Measurements from ENCODE around the gene ZDHHC21.

ZDHHC21 gene

GRCh38 chr9:14616188-14616982 lies 76.8 kb downstream of the ZDHHC21 start:
- DNase-seq (ENCODE audit: low read depth in 2 of 2) = no peak

- DNase-seq (ENCODE audit: low read depth in 2 of 2) = no peak
These were observed 84.7 kb downstream of the ZDHHC21 start for GRCh38 chr9:14608540-14608939.

GRCh38 chr9:14597171-14597799 lies 95.9 kb downstream of the ZDHHC21 start:
- no peak for DNase-seq (ENCODE audit: low read depth in 2 of 2)

- no peak for DNase-seq (ENCODE audit: low read depth in 2 of 2)
These were observed 99.8 kb downstream of the ZDHHC21 start for GRCh38 chr9:14593406-14593805.

- DNase-seq (ENCODE audit: low read depth in 2 of 2) = no peak
These were observed 101.8 kb downstream of the ZDHHC21 start for GRCh38 chr9:14591411-14591810.

GRCh38 chr9:14585730-14586473 lies 107.3 kb downstream of the ZDHHC21 start:
- no peak for DNase-seq (ENCODE audit: low read depth in 2 of 2)

GRCh38 chr9:14584571-14584970 lies 108.7 kb downstream of the ZDHHC21 start:
- no peak for DNase-seq (ENCODE audit: low read depth in 2 of 2)

- no peak for DNase-seq (ENCODE audit: low read depth in 2 of 2)
These were observed 115.2 kb downstream of the ZDHHC21 start for GRCh38 chr9:14578030-14578429.

GRCh38 chr9:14574173-14574572 lies 119.1 kb downstream of the ZDHHC21 start:
- DNase-seq (ENCODE audit: low read depth in 2 of 2) = no peak

- no peak for DNase-seq (ENCODE audit: low read depth in 2 of 2)
These were observed 119.9 kb downstream of the ZDHHC21 start for GRCh38 chr9:14573319-14573718.

- no peak for DNase-seq (ENCODE audit: low read depth in 2 of 2)
These were observed 127.7 kb downstream of the ZDHHC21 start for GRCh38 chr9:14565352-14566016.

- DNase-seq (ENCODE audit: low read depth in 2 of 2) = no peak
These were observed 129.2 kb downstream of the ZDHHC21 start for GRCh38 chr9:14563902-14564624.

GRCh38 chr9:14561929-14562405 lies 131.3 kb downstream of the ZDHHC21 start:
- no peak for DNase-seq (ENCODE audit: low read depth in 2 of 2)

Data from stimulated activated CD8-positive, alpha-beta memory T cell treated with anti-CD3 and anti-CD28 coated beads, Interleukin-15, amount 100 ng/mL, for 4 hours (primary cell).